ENCODE data around the gene CHDH. TPM values are rescaled to one million over a fixed set of nuclear protein-coding genes. Genes with fewer than 3 reads are reported as not detected.

The CHDH gene
- total and polyA plus RNA-seq, 2 experiments from 2014 or later: 31.1 to 62.6 TPM

DNA sequence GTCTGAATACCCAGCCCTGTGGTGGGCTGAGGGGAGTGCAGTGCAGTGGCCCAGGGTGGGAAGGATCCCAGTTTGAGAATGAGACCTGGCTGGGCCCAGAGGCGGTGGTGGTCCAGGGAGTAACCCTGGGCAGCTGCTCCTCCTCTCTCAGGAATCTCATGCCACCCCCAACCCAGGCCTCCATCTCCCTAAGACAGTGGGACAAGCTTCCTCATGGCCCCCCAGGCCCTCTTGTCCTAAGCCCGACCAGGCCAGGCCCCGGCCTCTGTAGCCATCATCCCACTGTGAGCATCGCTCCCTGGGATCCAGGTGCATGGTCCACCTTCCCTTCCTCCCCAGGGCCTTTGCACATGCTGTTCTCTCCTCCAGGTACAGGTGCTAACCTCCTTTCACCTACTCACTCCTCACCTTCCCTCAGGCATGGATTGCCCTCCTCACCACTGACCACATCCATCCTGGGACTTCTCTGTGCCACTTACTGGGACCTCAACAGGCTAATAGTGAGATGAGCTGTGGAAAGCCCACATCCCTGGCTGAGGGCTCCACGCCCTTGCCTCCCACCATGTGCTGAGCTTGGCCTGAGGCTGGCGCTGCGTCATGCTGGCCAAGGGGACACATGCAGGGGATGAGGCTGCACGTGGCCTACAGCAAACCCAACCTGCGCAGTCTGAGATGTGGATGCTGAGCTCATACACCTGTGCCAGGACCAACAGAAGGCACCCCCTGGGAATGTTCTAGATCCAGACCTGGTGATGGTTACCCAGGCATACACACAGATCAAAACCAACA is 9.9 kb downstream of the CHDH start:
- Histone ChIP-seq H3K9me3 (ENCODE audit: low read depth) (no peaks in the 10 kb centered on the region), H3K4me1 (ENCODE audit: insufficient read depth) (peaks cover 5% of the 10 kb centered on the region), H3K79me2 (peaks cover 63% of the 10 kb centered on the region), H4K20me1 (ENCODE audit: insufficient read depth, poor library complexity, severe bottlenecking) (no peaks in the 10 kb centered on the region), H3K9me2 (replicated peaks; ENCODE audit: insufficient read depth) (no peaks in the 10 kb centered on the region), H3K27ac (no peak overlapping the region), H2AFZ (no peak overlapping the region), H3K27me3 (no peaks in the 10 kb centered on the region), H3K4me2 (no peak overlapping the region), H3K36me3 (replicated peaks; ENCODE audit: insufficient read depth, low read depth) (no peaks in the 10 kb centered on the region), H3K4me3 (no peak overlapping the region)
- WGBS (ENCODE audit: low lambda C conversion rate, missing lambda C conversion rate): 95% methylated on average over 9 of the region's 9 CpGs
- TF ChIP-seq, protein P1, sequence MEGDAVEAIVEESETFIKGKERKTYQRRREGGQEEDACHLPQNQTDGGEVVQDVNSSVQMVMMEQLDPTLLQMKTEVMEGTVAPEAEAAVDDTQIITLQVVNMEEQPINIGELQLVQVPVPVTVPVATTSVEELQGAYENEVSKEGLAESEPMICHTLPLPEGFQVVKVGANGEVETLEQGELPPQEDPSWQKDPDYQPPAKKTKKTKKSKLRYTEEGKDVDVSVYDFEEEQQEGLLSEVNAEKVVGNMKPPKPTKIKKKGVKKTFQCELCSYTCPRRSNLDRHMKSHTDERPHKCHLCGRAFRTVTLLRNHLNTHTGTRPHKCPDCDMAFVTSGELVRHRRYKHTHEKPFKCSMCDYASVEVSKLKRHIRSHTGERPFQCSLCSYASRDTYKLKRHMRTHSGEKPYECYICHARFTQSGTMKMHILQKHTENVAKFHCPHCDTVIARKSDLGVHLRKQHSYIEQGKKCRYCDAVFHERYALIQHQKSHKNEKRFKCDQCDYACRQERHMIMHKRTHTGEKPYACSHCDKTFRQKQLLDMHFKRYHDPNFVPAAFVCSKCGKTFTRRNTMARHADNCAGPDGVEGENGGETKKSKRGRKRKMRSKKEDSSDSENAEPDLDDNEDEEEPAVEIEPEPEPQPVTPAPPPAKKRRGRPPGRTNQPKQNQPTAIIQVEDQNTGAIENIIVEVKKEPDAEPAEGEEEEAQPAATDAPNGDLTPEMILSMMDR (IDR thresholded peaks at IDR 0.05; ENCODE audit: poor library complexity): no peak
- TF ChIP-seq EZH2phosphoT487 (IDR thresholded peaks at IDR 0.05; ENCODE audit: low read depth, severe bottlenecking, unreplicated experiment) (no peak), EZH2 (IDR thresholded peaks at IDR 0.05; ENCODE audit: borderline replicate concordance) (no peak)
- no peak for DNase-seq (ENCODE audit: low spot score)

GRCh38 chr3:53835257-53835656 is 11.0 kb downstream of the CHDH start:
- H4K20me1 ChIP-seq (ENCODE audit: insufficient read depth, poor library complexity, severe bottlenecking): no peaks in the 10 kb centered on the region
- H2AFZ ChIP-seq: no peak overlapping the region
- no peaks in the 10 kb centered on the region for H3K36me3 ChIP-seq (replicated peaks; ENCODE audit: insufficient read depth, low read depth)
- WGBS (ENCODE audit: low lambda C conversion rate, missing lambda C conversion rate): 94% methylated on average over 1 of the region's 1 CpG
- no peak overlapping the region for H3K27ac ChIP-seq
- no peaks in the 10 kb centered on the region for H3K9me2 ChIP-seq (replicated peaks; ENCODE audit: insufficient read depth)
- no peak overlapping the region for H3K4me2 ChIP-seq
- DNase-seq (ENCODE audit: low spot score): no peak
- TF ChIP-seq, protein P1 (IDR thresholded peaks at IDR 0.05; ENCODE audit: poor library complexity): no peak
- TF ChIP-seq EZH2 (IDR thresholded peaks at IDR 0.05; ENCODE audit: borderline replicate concordance) (no peak), EZH2phosphoT487 (IDR thresholded peaks at IDR 0.05; ENCODE audit: low read depth, severe bottlenecking, unreplicated experiment) (no peak)
- no peak overlapping the region for H3K4me3 ChIP-seq
- no peaks in the 10 kb centered on the region for H3K9me3 ChIP-seq (ENCODE audit: low read depth)
- no peaks in the 10 kb centered on the region for H3K27me3 ChIP-seq
- H3K79me2 ChIP-seq: peaks cover 62% of the 10 kb centered on the region
- no peaks in the 10 kb centered on the region for H3K4me1 ChIP-seq (ENCODE audit: insufficient read depth)

DNA sequence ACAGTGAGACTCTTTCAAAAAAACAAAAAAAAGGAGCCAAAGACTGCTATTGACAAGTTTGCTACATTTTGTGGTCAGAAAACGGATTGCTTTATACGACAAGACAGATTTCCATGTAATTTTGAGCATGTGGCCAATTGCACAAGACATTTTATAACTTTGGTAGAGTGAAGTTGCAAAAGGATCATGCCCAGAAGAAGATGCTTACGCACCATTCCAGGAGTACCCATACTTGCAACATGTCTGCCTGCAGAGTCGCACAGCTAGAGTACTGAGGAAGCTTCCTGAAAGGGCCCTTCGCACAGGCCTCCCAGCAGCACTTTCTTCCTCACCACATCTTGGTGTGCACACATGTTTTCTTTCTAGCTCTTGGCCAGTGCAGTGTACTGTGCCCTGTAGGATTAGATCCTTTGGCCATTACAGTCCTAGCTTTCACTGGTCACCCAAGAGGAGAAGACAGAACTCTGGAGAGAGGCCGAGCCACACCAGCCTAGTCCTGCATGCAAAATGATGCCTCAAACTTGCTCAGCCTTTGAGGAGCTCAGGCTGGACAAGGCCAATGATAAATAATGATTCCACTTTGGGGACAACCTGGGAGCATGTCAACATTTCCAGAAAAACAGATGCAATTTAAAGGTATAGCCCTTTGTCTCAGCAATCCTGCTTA is 11.7 kb downstream of the CHDH start:
- H3K9me3 ChIP-seq (ENCODE audit: low read depth): no peaks in the 10 kb centered on the region
- peaks cover 61% of the 10 kb centered on the region for H3K79me2 ChIP-seq
- no peaks in the 10 kb centered on the region for H3K4me1 ChIP-seq (ENCODE audit: insufficient read depth)
- no peak for DNase-seq (ENCODE audit: low spot score)
- no peak overlapping the region for H2AFZ ChIP-seq
- WGBS (ENCODE audit: low lambda C conversion rate, missing lambda C conversion rate): 98% methylated on average over 6 of the region's 6 CpGs
- H3K4me3 ChIP-seq: no peak overlapping the region
- H3K4me2 ChIP-seq: no peak overlapping the region
- H3K36me3 ChIP-seq (replicated peaks; ENCODE audit: insufficient read depth, low read depth): no peaks in the 10 kb centered on the region
- no peaks in the 10 kb centered on the region for H3K9me2 ChIP-seq (replicated peaks; ENCODE audit: insufficient read depth)
- TF ChIP-seq EZH2 (IDR thresholded peaks at IDR 0.05; ENCODE audit: borderline replicate concordance) (no peak), EZH2phosphoT487 (IDR thresholded peaks at IDR 0.05; ENCODE audit: low read depth, severe bottlenecking, unreplicated experiment) (no peak)
- TF ChIP-seq, protein P1 (IDR thresholded peaks at IDR 0.05; ENCODE audit: poor library complexity): no peak
- H3K27me3 ChIP-seq: no peaks in the 10 kb centered on the region
- H4K20me1 ChIP-seq (ENCODE audit: insufficient read depth, poor library complexity, severe bottlenecking): no peaks in the 10 kb centered on the region
- no peak overlapping the region for H3K27ac ChIP-seq

Data from hepatocyte (in vitro differentiated cells).